ENCODE data around the gene GRIK3.
"Not testable (repeated sequence)": the region's sequence is repeated elsewhere in the genome, so short reads cannot be mapped to it uniquely, and the experiment has no call there.

GRIK3 gene

GRCh38 chr1:37034121-37035013, at the start of gene GRIK3:
TSS of gene GRIK3 (minus strand) at chr1:37034515. CDS start at chr1:37034108, 407 bp downstream.
- no peak for DNase-seq (ENCODE audit: low read depth)

GRCh38 chr1:37084013-37084412, 49.7 kb upstream of the GRIK3 start:
- DNase-seq (ENCODE audit: low read depth), result no peak

- DNase-seq (ENCODE audit: low read depth), result no peak
These were observed 49.3 kb upstream of the GRIK3 start for GRCh38 chr1:37083603-37084002.

- DNase-seq (ENCODE audit: low read depth), result not testable (repeated sequence)
These were observed 46.1 kb upstream of the GRIK3 start for GRCh38 chr1:37080296-37080986.

- no peak for DNase-seq (ENCODE audit: low read depth)
These were observed 44.6 kb upstream of the GRIK3 start for GRCh38 chr1:37078866-37079265.

GRCh38 chr1:37076168-37076567, 41.9 kb upstream of the GRIK3 start:
- no peak for DNase-seq (ENCODE audit: low read depth)

- DNase-seq (ENCODE audit: low read depth), result no peak
These were observed 39.6 kb upstream of the GRIK3 start for GRCh38 chr1:37073854-37074379.

- no peak for DNase-seq (ENCODE audit: low read depth)
These were observed 39.0 kb upstream of the GRIK3 start for GRCh38 chr1:37073152-37073853.

- no peak for DNase-seq (ENCODE audit: low read depth)
These were observed 37.5 kb upstream of the GRIK3 start for GRCh38 chr1:37071829-37072228.

GRCh38 chr1:37070126-37070525, 35.8 kb upstream of the GRIK3 start:
- no peak for DNase-seq (ENCODE audit: low read depth)

GRCh38 chr1:37069406-37069805, 35.1 kb upstream of the GRIK3 start:
- no peak for DNase-seq (ENCODE audit: low read depth)

- no peak for DNase-seq (ENCODE audit: low read depth)
These were observed 34.6 kb upstream of the GRIK3 start for GRCh38 chr1:37068897-37069296.

GRCh38 chr1:37068260-37068659, 33.9 kb upstream of the GRIK3 start:
- DNase-seq (ENCODE audit: low read depth), result no peak

GRCh38 chr1:37064039-37064438, 29.7 kb upstream of the GRIK3 start:
- DNase-seq (ENCODE audit: low read depth), result no peak

GRCh38 chr1:37059346-37059745, 25.0 kb upstream of the GRIK3 start:
- no peak for DNase-seq (ENCODE audit: low read depth)

- DNase-seq (ENCODE audit: low read depth), result no peak
These were observed 24.2 kb upstream of the GRIK3 start for GRCh38 chr1:37058424-37058988.

- DNase-seq (ENCODE audit: low read depth), result no peak
These were observed 22.0 kb upstream of the GRIK3 start for GRCh38 chr1:37056325-37056724.

GRCh38 chr1:37055631-37056030, 21.3 kb upstream of the GRIK3 start:
- DNase-seq (ENCODE audit: low read depth), result no peak

GRCh38 chr1:37053173-37053572, 18.9 kb upstream of the GRIK3 start:
- no peak for DNase-seq (ENCODE audit: low read depth)

GRCh38 chr1:37052120-37052519, 17.8 kb upstream of the GRIK3 start:
- no peak for DNase-seq (ENCODE audit: low read depth)

GRCh38 chr1:37051346-37051745, 17.0 kb upstream of the GRIK3 start:
- no peak for DNase-seq (ENCODE audit: low read depth)

- no peak for DNase-seq (ENCODE audit: low read depth)
These were observed 13.2 kb upstream of the GRIK3 start for GRCh38 chr1:37047542-37047941.
